Lower lobe of right lung (tissue), 2 donors: ENCODE data around the gene DPF3. TPM values are rescaled to one million over a fixed set of nuclear protein-coding genes. Genes with fewer than 3 reads are reported as not detected.

Experiments
- ATAC-seq, 2 donors: fragments of 200-7000 bp; cut with Tn5 transposase; one replicate each; pipeline ENCODE4 v1.9.1; 2020 to 2022; ENCODE audit warnings: mild to moderate bottlenecking in 2 of 2, moderate library complexity in 2 of 2
- DNase-seq: peaks from one replicate; pipeline ENCODE4 v3.0.0-alpha.2; 2020
- H3K27ac ChIP-seq: fragments of 200-600 bp; one replicate; pipeline ENCODE4 v1.8.0; 2022
- H3K27me3 ChIP-seq: fragments of 200-600 bp; one replicate; pipeline ENCODE4 v1.8.0; 2022; ENCODE audit warnings: low read depth
- H3K36me3 ChIP-seq: fragments of 200-600 bp; one replicate; pipeline ENCODE4 v1.8.0; 2022; ENCODE audit warnings: mild to moderate bottlenecking
- H3K4me1 ChIP-seq: fragments of 200-600 bp; one replicate; pipeline ENCODE4 v1.8.0; 2022
- H3K4me3 ChIP-seq: fragments of 200-600 bp; one replicate; pipeline ENCODE4 v1.8.0; 2022; ENCODE audit warnings: mild to moderate bottlenecking
- H3K9me3 ChIP-seq: fragments of 200-600 bp; one replicate; pipeline ENCODE4 v1.8.0; 2022
- intact Hi-C: fragments of 100-400 bp; cut with DNase I; formaldehyde crosslinking; loops from one replicate; pipeline ENCODE4 v1.11.0; 2022
- total RNA-seq: library from RNA; stranded (reverse); fragmentation: NEBNext Ultra II Directional; extraction: Animal tissue kit (Norgen Biotek cat#: 25700); gene quantifications from one replicate; pipeline ENCODE4 v1.2.1, GENCODE V29; 2021
- TF ChIP-seq, protein P1 (sequence below): fragments of 200-600 bp; IDR thresholded peaks from one replicate; pipeline ENCODE4 v1.8.0; 2022; ENCODE audit warnings: antibody characterized with exemption, mild to moderate bottlenecking
- donor health status: DM: no; HTN: yes; CAD: no; lungs with severe emphysema.

The DPF3 gene
- total RNA-seq, 1 donor from 2014 or later, result 0.59 TPM

DNA sequence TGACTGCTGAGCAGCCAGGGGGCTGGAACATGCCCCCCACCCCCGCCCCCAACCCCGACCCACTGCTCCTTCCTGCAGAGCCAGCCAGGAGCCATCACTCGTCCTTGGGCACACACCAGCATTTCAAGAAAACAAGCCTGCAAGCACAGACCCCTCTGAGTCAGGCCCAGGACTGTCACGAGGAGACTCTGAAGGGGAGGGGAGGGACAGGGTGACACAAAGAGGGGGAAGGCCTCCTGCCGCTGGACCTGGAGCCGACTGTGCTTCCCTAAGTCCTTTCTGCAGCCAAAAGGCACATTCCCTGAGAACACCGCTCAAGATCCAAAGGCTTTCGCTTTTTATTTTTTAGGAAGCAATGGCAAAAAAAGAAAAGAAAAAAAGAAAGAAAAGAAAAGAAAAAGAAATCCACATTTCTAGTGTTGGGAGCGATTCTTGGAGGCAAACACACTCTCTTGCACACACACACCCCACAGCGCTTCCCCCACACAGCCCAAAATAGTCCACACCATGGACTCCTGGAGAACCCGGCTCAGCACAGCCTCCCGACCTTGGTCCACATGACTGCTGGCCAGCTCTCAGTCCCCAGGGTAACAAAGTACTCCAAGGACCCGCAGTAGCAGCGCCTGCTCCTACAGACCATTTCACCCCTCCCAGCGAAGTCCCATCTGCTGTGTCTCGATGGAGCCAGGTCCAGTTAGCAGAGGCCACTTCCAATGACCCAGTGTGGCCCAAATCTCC, 101.7 kb downstream of the DPF3 start:
- H3K4me1 ChIP-seq, result no peaks in the 10 kb centered on the region

DNA sequence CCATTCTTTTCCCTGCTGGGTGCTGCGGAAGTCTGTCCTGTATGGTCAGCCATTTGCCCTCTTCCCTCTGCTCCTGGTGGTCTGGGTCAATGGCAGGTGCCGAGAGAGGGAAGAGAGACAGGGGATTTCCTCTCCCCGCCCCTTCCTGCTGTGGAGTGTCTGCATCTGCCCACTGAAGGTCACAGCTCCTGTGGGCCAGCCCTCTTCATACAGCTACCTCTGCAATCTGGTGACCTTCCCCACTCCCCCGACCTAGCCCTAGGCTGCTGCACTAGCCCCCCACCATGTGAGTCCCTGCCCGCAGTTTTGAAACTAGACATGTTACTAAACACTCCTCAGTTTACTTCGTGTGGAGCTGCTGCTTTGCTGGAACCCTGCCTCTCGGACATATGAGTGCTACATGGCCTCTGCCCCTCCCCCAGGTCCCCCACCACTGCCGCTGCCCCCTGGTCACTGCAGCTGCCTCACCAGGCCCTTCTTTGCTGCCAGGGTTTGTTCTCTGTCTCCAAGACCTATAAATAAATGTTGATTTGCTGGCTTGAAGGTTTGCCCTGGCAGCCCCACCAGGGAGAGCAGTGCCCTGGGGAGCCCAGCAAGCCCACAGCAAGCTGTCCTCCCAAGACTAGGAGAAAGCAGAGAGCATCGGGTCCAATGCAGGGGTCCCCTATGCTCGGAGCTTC, 102.9 kb downstream of the DPF3 start:
- H3K27ac ChIP-seq, result no peak overlapping the region
- TF ChIP-seq, protein P1, sequence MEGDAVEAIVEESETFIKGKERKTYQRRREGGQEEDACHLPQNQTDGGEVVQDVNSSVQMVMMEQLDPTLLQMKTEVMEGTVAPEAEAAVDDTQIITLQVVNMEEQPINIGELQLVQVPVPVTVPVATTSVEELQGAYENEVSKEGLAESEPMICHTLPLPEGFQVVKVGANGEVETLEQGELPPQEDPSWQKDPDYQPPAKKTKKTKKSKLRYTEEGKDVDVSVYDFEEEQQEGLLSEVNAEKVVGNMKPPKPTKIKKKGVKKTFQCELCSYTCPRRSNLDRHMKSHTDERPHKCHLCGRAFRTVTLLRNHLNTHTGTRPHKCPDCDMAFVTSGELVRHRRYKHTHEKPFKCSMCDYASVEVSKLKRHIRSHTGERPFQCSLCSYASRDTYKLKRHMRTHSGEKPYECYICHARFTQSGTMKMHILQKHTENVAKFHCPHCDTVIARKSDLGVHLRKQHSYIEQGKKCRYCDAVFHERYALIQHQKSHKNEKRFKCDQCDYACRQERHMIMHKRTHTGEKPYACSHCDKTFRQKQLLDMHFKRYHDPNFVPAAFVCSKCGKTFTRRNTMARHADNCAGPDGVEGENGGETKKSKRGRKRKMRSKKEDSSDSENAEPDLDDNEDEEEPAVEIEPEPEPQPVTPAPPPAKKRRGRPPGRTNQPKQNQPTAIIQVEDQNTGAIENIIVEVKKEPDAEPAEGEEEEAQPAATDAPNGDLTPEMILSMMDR, result no peak
- no peak overlapping the region for H3K4me3 ChIP-seq
- H3K36me3 ChIP-seq, result no peaks in the 10 kb centered on the region
- no peaks in the 10 kb centered on the region for H3K9me3 ChIP-seq
- H3K4me1 ChIP-seq, result no peaks in the 10 kb centered on the region
- no peaks in the 10 kb centered on the region for H3K27me3 ChIP-seq
- no peak for ATAC-seq
- DNase-seq, result no peak
- intact Hi-C loops, result no loop called here

More for the DNA sequence above, 101.7 kb downstream of the DPF3 start:
- DNase-seq (no peak), ATAC-seq (no peak)
- Histone ChIP-seq H3K36me3 (no peaks in the 10 kb centered on the region), H3K9me3 (no peaks in the 10 kb centered on the region), H3K27ac (no peak overlapping the region), H3K27me3 (no peaks in the 10 kb centered on the region), H3K4me3 (no peak overlapping the region)
- TF ChIP-seq, protein P1, result no peak
- intact Hi-C loops, result no loop called here

DNA sequence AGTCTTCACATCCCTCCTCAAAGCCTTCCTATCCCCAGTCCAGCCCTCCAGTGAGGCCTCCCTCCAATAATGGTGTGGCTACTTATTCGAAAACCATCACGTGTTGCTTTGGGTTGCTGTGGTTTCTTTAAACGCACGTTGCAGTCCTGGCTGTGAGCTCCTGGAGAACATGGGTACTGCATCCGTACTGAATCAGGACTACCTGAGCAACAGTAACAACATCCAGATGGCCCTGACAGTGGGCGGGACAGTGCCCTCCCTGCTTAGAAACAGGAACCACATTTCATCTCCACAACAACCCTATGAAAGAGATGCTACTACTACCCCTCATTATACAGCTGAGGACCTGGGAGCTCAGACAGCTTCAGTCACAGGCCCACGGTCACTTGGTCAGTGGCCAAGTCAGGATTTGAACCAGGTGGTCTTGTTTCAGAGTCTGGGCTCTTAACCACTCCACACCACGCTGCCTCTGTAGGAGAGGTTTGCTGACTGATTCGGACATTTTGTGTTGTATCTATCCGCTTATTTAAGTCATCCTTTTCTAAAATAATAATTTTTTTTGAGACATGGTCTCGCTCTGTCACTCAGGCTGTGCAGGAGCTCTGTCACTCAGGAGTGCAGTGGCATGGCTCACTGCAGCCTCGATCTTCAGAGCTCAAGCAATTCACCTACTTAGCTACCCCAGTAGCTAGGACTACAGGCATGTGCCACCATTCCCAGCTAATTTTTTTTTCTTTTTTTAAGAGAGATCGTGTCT, 104.8 kb downstream of the DPF3 start:
- TF ChIP-seq, protein P1, result no peak
- no peak for DNase-seq
- H3K4me3 ChIP-seq, result no peak overlapping the region
- H3K27ac ChIP-seq, result no peak overlapping the region
- no peaks in the 10 kb centered on the region for H3K4me1 ChIP-seq
- intact Hi-C loops, result no loop called here
- no peaks in the 10 kb centered on the region for H3K36me3 ChIP-seq
- H3K27me3 ChIP-seq, result no peaks in the 10 kb centered on the region
- ATAC-seq, result no peak
- no peaks in the 10 kb centered on the region for H3K9me3 ChIP-seq

DNA sequence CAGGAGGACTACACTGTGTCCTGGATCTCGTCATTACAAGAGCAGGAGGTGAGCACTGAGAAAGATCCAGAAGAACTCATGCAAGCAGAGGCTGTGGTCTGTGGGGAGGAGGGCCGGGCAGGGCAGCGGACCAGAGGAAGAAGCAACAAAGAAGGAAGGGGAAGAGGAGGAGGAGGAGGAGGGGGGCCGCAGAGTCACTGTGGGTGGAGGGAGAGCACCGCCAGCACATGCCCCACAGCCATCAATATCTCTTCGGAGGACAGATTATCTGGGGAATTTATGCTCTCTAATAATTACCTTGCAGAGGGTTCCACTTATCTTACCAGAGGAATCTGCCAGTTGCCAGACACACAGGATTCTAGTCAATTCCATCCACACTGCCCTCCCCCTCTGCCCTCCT, 105.6 kb downstream of the DPF3 start:
- no peaks in the 10 kb centered on the region for H3K27me3 ChIP-seq
- H3K27ac ChIP-seq, result no peak overlapping the region
- TF ChIP-seq, protein P1, result no peak
- no peaks in the 10 kb centered on the region for H3K36me3 ChIP-seq
- H3K4me1 ChIP-seq, result no peaks in the 10 kb centered on the region
- DNase-seq (no peak), ATAC-seq (no peak)
- intact Hi-C loops, result no loop called here
- no peak overlapping the region for H3K4me3 ChIP-seq
- no peaks in the 10 kb centered on the region for H3K9me3 ChIP-seq

DNA sequence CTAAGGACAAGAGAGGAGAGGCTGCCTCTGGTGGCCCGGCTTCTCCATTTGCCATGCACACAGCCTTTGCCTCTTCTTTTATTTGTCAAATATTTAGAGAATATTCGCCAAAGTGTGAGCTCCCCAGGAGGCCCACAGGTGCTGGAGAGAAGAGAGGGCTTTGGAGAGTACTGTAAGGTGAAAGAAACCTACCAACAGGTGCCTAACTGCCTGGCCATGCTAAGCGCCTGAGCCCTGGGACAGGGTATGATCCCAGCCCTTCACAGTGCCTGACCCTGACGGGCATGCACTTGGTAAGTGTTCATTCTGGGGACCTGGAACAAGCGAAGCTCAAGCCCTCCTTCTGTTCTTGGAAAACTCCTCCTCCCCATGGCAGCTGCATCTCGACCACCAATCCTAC, 106.1 kb downstream of the DPF3 start:
- no peak for DNase-seq

More for the DNA sequence above, 106.1 kb downstream of the DPF3 start:
- Histone ChIP-seq H3K27me3 (no peaks in the 10 kb centered on the region), H3K9me3 (no peaks in the 10 kb centered on the region), H3K27ac (no peak overlapping the region), H3K36me3 (no peaks in the 10 kb centered on the region), H3K4me1 (no peaks in the 10 kb centered on the region), H3K4me3 (no peak overlapping the region)
- intact Hi-C loops, result no loop called here
- TF ChIP-seq, protein P1, result no peak
- no peak for ATAC-seq
